Measurements from ENCODE around the gene IFI6.
A peak's percentile ranks its signal among the peaks of the same experiment; 100 is the strongest.

DNA sequence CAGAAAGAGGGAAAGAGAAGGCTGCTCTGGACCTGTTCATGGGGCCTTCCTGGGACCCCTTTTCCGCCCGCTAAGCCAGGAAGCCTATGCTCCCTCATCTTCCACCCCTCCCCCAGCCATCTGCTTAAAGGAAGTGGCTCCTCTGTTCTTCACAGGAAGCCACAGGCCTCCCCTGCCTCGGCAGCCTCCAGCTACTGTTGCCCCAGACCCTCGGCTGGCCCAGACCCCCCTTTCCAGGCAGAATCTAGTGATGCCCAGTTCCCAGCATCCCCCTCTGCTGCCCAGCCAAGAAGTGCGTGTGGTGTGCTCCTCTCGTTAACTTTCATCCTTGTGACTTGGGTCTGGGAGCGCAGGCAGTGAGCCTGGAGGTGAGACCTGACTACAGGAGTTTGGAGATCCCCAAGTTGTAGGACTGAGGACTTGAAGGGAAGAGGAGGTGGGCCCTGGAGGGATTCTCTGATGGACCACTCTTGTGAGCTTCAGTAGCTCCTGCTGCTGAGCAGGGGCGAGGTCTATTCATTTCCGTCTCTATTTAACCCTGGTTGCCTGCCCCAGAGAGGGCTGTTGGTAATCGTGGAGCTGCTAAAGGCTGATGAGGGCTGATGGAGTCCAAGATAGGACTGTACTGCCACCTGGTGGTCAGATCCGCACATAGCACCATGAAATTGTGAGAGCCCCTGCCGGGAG is 9.1 kb downstream of the IFI6 start:
- TF ChIP-seq POLR2A (IDR thresholded peaks at IDR 0.05), result no peak
- TF ChIP-seq, protein P1, sequence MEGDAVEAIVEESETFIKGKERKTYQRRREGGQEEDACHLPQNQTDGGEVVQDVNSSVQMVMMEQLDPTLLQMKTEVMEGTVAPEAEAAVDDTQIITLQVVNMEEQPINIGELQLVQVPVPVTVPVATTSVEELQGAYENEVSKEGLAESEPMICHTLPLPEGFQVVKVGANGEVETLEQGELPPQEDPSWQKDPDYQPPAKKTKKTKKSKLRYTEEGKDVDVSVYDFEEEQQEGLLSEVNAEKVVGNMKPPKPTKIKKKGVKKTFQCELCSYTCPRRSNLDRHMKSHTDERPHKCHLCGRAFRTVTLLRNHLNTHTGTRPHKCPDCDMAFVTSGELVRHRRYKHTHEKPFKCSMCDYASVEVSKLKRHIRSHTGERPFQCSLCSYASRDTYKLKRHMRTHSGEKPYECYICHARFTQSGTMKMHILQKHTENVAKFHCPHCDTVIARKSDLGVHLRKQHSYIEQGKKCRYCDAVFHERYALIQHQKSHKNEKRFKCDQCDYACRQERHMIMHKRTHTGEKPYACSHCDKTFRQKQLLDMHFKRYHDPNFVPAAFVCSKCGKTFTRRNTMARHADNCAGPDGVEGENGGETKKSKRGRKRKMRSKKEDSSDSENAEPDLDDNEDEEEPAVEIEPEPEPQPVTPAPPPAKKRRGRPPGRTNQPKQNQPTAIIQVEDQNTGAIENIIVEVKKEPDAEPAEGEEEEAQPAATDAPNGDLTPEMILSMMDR (IDR thresholded peaks at IDR 0.05), result peak; percentile 86 to 98 (median 96)
